Retinal pigment epithelial cell (primary cell): ENCODE results near the gene SNAPC4.

Experiments used
- DNase-seq: peaks from one replicate; pipeline ENCODE4 v3.0.0-alpha.2; 2010; ENCODE audit warnings: low read depth
- H3K4me3 ChIP-seq: 2 replicates; pipeline ENCODE4 v1.5.1; 2011; ENCODE audit warnings: mild to moderate bottlenecking, low read length, control low read depth, moderate library complexity
- CTCF ChIP-seq: conservative IDR thresholded peaks from 2 replicates; pipeline ENCODE4 v1.5.1; 2011; ENCODE audit warnings: low read depth, low read length, control low read depth, inconsistent platforms

SNAPC4 gene

GRCh38 chr9:136363949-136364748 is 35.8 kb downstream of the SNAPC4 start:
- TF ChIP-seq CTCF, result no peak
- no peak for DNase-seq
- no peak overlapping the region for H3K4me3 ChIP-seq

DNA sequence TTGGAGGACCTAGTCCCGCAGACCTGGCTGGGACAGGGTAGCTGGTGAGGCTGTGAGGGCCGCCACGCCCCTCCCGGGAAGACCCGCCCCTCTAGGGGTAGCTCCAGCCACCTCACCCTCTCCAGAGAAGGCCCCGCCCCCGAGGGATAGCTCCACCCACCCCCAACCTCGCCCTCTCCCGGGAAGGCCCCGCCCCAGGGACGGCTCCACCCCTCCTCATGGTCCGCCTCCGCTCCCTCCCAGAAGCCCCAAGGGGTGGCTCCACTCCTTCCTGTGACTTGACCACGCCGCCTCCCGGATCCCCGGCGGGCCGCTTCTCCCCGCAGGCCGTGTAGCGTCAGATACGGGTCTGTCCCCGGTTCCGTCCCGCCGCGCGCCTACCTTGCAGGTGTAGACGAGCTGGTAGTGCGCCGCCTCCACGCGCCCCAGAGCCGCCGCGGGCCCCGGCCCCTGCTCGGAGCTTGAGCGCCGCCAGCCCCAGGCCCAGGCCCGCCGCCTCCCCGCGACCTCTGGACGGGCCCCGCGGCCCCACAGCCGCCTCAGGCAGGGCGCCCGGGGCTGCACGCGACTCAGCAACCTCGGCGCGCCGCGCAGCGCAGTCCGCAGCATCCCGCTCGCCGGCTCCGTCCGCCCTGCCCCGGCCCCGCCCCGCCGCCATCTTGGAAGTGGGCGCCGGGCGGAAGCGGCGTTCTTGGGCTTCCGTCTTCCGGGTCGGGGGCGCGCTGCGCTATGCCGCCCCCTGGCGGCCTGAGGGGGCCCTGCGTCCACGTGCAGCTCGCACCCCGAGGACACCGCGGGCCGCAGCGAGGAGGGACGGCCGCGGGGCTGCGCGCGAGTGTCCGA is 36.6 kb downstream of the SNAPC4 start, which contains the start of gene DNLZ:
Gene DNLZ, minus strand, starts transcription at position 639 of the 843 bp plus-strand sequence. Its CDS starts 30 bp downstream, at position 609.
- peak; percentile 68 for DNase-seq
- TF ChIP-seq CTCF, result peak; percentile 78
- H3K4me3 ChIP-seq, result peak within 1 kb of the TSS; percentile 67

DNA sequence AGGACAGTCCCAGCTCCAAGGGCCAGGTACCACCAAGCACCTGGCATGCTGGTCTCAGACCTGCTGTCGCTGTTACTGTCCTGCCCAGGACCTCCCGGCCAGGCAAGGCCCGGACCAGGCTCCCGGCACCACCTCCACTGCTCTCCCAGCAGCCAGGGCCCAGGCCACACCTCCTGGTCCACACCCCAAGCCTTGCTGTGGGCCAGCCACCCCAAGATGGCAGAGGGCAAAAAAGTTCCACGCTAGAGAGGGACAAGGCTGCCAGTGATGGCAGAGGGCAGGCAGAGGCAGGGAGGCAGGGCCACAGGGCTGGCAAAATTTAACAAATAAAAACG is 37.6 kb downstream of the SNAPC4 start:
- H3K4me3 ChIP-seq, result no peak overlapping the region
- no peak for DNase-seq
- TF ChIP-seq CTCF, result no peak

GRCh38 chr9:136361754-136362449 is 38.1 kb downstream of the SNAPC4 start:
- H3K4me3 ChIP-seq, result no peak overlapping the region
- no peak for DNase-seq
- no peak for TF ChIP-seq CTCF

DNA sequence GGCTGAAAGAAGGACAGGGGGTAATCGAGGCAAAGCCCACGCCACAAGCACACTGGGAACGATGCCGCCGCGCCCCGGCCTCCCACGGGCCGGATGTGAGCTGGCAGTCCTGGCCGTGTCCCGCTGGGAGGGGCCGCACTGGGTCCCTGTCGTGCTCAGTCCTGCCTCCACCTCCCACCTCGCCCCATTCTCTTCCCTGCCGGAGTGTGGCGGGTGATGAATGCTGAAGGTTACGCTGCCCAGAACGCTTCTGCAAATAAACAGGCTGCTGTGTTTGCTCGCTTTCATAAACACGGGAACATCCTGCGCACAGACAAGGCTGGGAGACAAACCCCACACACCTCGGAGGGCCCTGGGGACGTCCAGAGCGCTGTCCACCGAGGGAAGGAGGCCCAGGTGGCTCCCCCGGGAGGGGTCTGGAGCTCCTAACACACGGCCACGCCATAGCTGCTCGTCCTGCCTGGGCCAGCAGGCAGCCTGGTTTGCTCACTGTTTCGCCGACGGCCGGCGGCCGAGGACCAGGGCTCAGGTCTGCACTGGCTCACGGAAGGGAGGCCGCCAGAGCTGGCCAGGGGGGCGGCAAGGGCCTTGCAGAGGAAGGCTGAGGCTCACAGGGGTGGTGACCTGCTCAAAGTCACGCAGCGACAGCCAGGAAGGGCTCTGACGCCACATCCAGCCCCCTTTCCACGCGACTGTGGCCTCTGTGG is 38.8 kb downstream of the SNAPC4 start:
- DNase-seq, result no peak
- no peak overlapping the region for H3K4me3 ChIP-seq
- no peak for TF ChIP-seq CTCF

DNA sequence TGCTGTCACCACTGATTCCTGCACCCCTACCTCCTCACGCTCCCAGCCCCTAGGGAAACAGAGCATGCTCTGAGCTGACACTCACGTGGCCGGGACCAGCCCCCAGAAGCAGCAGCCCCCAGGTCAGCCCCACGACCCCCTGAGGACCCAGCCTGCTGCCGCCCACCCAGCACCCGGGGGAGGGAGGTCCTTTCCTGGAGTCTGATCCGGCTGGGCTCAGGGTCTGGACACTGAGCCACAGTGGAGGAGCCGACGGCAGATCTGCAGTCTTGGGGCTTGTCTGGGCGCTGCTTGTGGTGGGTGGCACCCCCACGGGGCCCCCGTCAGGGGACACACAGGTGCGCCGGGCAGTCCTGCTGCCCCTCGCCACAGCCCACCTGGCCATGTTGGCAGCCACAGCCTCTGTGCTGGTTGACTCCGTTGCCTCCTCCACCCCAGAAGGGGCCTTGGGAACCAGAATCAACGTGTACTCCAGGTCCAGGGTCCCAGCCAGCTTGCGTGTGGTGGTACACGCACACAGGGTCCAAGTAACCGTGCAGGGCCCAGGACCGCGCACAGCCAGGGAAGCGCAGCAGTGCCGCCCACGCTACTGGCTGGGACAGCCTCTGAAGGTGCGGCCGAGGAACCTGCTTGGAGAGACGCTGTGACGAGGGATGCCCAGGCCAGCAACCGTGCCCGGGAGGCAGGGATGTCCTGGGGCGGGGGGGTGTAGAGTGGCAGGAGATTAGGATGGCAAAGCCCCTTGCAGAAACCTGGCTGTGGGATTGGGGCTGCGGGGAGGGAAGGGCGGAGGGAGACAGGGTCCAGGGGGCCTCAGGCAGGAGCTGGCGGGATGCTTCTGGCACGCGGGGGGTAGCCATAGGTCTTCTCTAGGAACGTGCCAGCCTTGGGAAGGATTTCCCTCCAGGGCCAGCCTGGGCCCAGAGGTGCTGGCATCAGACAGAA is 39.9 kb downstream of the SNAPC4 start:
- no peak overlapping the region for H3K4me3 ChIP-seq
- DNase-seq, result no peak
- TF ChIP-seq CTCF, result no peak
